ENCODE measurements around the gene LAGE3. TPM values are rescaled to one million over a fixed set of nuclear protein-coding genes. Genes with fewer than 3 reads are reported as not detected.
A peak's percentile ranks its signal among the peaks of the same experiment; 100 is the strongest.

Gene LAGE3
- total and polyA plus RNA-seq, 2 experiments from 2014 or later, result 42.9 to 49.2 TPM

DNA sequence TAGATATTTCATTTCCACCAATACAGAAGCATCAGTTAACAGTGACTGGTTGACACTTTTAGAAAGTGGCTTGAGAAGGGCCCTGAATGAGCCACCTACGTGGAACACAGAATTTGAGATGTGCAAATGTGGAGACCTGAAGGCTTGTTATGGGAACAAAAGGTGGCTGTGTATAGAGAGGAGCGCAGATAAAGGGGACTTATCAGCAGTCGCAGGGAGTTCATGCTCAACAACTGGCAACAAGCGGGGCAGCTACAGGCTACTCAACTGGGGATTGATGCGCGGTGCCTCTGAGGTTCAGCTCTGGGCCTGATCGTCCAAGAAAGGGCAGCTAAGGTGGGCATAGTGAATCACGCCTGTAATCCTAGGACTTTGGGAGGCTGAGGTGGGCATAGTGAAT lies 40.3 kb upstream of the LAGE3 start:
- Histone ChIP-seq H3K4me2 (ENCODE audit: unreplicated experiment) (no peak overlapping the region), H3K36me3 (ENCODE audit: low read depth) (no peaks in the 10 kb centered on the region), H3K79me2 (ENCODE audit: insufficient read depth) (peaks cover 15% of the 10 kb centered on the region), H3K27me3 (replicated peaks; ENCODE audit: insufficient read depth) (no peaks in the 10 kb centered on the region), H3K9me3 (ENCODE audit: low read depth) (no peaks in the 10 kb centered on the region), H4K20me1 (ENCODE audit: insufficient read depth) (no peaks in the 10 kb centered on the region), H3K9me2 (ENCODE audit: insufficient read depth) (no peaks in the 10 kb centered on the region), H3K9ac (no peak overlapping the region), H2AFZ (no peak overlapping the region), H3K27ac (no peak overlapping the region), H3K4me1 (ENCODE audit: insufficient read depth) (no peaks in the 10 kb centered on the region), H3K4me3 (no peak overlapping the region), H3F3A (ENCODE audit: insufficient read depth) (no peaks in the 10 kb centered on the region; the same call in 1 of the 2 replicates)
- in situ Hi-C loops (cut with MboI), result no loop called here
- no peak for DNase-seq
- WGBS, 2 experiments (ENCODE audit: low coverage in 1 of 2, low lambda C conversion rate in 2 of 2, missing lambda C conversion rate in 2 of 2), result 84 to 87% methylated on average over 8 of the region's 8 CpGs
- TF ChIP-seq EZH2 (IDR thresholded peaks at IDR 0.05; ENCODE audit: insufficient read depth, poor library complexity, severe bottlenecking) (no peak), EZH2phosphoT487 (IDR thresholded peaks at IDR 0.05; ENCODE audit: insufficient read depth, low read depth) (no peak)

DNA sequence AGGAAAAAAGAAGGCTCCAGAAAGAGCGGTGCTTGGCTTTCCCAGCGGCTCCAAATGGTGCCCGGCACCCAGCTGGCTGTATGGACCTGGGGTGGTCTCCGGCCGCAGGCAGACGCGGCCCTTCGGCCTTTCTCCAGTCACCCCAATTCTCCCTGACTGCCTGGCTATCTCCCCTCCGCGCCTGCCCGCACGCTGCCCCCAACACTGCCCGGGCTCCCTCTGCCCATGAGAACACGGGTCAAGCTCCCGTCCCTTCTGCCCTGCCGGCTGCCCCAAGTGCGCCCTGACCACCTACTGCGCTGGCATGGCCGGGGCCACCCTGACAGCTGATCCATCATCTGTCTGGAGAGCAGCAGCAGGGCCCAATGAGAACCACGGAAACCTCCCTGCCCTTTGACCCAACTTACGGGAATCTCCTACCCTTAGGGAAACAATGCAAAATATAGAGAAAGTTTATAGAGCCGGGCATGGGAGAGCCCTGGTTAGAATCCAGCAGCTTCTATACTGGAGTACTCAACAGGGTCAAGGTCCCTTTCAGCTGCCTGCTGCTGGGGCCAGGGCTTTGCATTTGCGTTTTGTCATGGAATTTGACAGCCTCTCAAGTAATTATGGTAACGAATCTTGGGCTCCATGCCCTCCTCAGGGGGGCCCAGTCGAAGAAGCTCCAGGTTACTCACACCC lies 38.2 kb upstream of the LAGE3 start:
- Histone ChIP-seq H3K4me2 (ENCODE audit: unreplicated experiment) (peak overlapping the region; percentile 80), H3K9ac (peak overlapping the region; percentile 82), H3F3A (ENCODE audit: insufficient read depth) (no peaks in the 10 kb centered on the region; the same call in 1 of the 2 replicates), H3K27me3 (replicated peaks; ENCODE audit: insufficient read depth) (no peaks in the 10 kb centered on the region), H3K36me3 (ENCODE audit: low read depth) (no peaks in the 10 kb centered on the region), H3K4me3 (peak overlapping the region; percentile 74), H3K9me3 (ENCODE audit: low read depth) (no peaks in the 10 kb centered on the region), H3K9me2 (ENCODE audit: insufficient read depth) (no peaks in the 10 kb centered on the region), H3K4me1 (ENCODE audit: insufficient read depth) (no peaks in the 10 kb centered on the region), H2AFZ (peak overlapping the region; percentile 80), H3K27ac (peak overlapping the region; percentile 89), H3K79me2 (ENCODE audit: insufficient read depth) (peaks cover 15% of the 10 kb centered on the region), H4K20me1 (ENCODE audit: insufficient read depth) (no peaks in the 10 kb centered on the region)
- DNase-seq, result no peak
- in situ Hi-C loops (cut with MboI), result no loop called here
- 17 to 22% methylated on average over 10 to 13 of the region's 25 CpGs for WGBS, 2 experiments (ENCODE audit: low coverage in 1 of 2, low lambda C conversion rate in 2 of 2, missing lambda C conversion rate in 2 of 2)
- TF ChIP-seq EZH2phosphoT487 (IDR thresholded peaks at IDR 0.05; ENCODE audit: insufficient read depth, low read depth), result no peak
- TF ChIP-seq EZH2 (IDR thresholded peaks at IDR 0.05; ENCODE audit: insufficient read depth, poor library complexity, severe bottlenecking), result no peak

DNA sequence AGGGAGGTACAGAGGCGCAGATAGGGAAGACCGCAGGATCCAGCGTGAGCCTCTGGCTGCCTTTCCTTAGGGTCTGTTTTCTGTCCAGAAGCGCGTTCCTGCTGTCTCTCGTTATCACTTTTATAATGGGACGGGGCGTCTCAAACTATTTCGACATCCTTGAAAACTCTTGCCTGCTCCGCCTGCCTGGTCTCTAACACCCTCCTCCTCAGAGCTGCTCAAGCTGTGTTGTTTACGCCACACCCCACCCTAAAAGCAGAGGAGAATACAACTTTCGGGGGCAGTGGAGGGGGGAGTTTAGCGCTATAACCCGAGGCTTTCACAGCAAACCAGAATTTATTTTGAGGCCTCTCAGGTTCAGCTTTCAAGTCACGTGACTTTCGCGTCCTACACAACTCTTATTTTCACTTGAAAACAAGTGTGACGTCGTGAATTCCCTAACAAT lies 37.6 kb upstream of the LAGE3 start:
- peak; percentile 77 for DNase-seq

DNA sequence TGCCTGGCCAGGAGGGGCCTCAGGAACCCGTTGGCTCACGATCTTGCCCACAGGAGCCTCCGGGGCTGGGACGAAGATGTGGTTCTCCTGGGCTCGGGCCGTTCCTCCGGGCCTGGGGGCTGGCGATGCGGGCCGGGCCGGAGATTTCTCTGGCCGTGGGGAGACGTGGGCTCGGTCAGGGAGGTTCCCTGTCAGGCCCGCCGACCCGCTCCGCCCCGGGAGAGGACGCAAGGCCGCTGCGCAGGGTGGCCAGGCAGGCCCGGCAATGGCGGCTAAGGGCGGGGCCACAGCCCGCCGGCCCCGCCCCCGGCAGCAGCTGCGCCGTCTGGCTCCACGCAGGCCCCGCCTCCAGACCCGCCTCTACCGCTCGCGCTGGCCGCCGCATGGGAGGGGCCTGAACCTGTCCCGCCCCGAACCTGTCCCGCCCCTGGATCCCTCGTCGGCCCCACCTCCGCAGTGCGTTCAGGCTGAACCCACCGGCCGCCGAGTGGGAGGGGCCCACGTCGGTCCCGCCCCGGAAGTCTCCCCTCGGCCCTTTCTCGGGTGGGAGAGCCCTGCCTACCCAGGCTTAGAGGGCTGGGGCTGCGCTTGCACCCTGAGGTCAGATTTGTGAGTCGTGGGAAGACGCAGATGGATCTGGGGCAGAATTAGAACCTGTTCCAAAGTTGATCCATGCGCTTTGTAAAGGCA lies 37.0 kb upstream of the LAGE3 start, which contains the start of gene FAM3A:
Gene FAM3A, minus strand, starts transcription at position 267 of the 690 bp plus-strand sequence. CDS start 460 bp downstream, outside the sequence.
- Histone ChIP-seq H3K9me3 (ENCODE audit: low read depth) (no peaks in the 10 kb centered on the region), H3K4me1 (ENCODE audit: insufficient read depth) (no peaks in the 10 kb centered on the region), H3K4me2 (ENCODE audit: unreplicated experiment) (peak within 1 kb of the TSS; percentile 80), H3K79me2 (ENCODE audit: insufficient read depth) (peaks cover 15% of the 10 kb centered on the region), H3K27ac (peak within 1 kb of the TSS; percentile 89), H3K9ac (peak within 1 kb of the TSS; percentile 89), H3K4me3 (peak within 1 kb of the TSS; percentile 74), H4K20me1 (ENCODE audit: insufficient read depth) (no peaks in the 10 kb centered on the region), H3K9me2 (ENCODE audit: insufficient read depth) (no peaks in the 10 kb centered on the region), H3F3A (ENCODE audit: insufficient read depth) (no peaks in the 10 kb centered on the region; the same call in 1 of the 2 replicates), H3K36me3 (ENCODE audit: low read depth) (no peaks in the 10 kb centered on the region), H2AFZ (peak within 1 kb of the TSS; percentile 80), H3K27me3 (replicated peaks; ENCODE audit: insufficient read depth) (no peaks in the 10 kb centered on the region)
- peak; percentile 92 for DNase-seq
- in situ Hi-C loops (cut with MboI), result no loop called here
- TF ChIP-seq EZH2 (IDR thresholded peaks at IDR 0.05; ENCODE audit: insufficient read depth, poor library complexity, severe bottlenecking) (no peak), EZH2phosphoT487 (IDR thresholded peaks at IDR 0.05; ENCODE audit: insufficient read depth, low read depth) (no peak)
- 1 to 5% methylated on average over 6 to 14 of the region's 59 CpGs for WGBS, 2 experiments (ENCODE audit: low coverage in 1 of 2, low lambda C conversion rate in 2 of 2, missing lambda C conversion rate in 2 of 2)

More for the DNA sequence above, 37.6 kb upstream of the LAGE3 start:
- Histone ChIP-seq H4K20me1 (ENCODE audit: insufficient read depth) (no peaks in the 10 kb centered on the region), H3K9me2 (ENCODE audit: insufficient read depth) (no peaks in the 10 kb centered on the region), H2AFZ (peak overlapping the region; percentile 80), H3K9ac (peak overlapping the region; percentile 82), H3K27me3 (replicated peaks; ENCODE audit: insufficient read depth) (no peaks in the 10 kb centered on the region), H3K4me3 (peak overlapping the region; percentile 74), H3K9me3 (ENCODE audit: low read depth) (no peaks in the 10 kb centered on the region), H3K36me3 (ENCODE audit: low read depth) (no peaks in the 10 kb centered on the region), H3K4me1 (ENCODE audit: insufficient read depth) (no peaks in the 10 kb centered on the region), H3F3A (ENCODE audit: insufficient read depth) (no peaks in the 10 kb centered on the region; the same call in 1 of the 2 replicates), H3K79me2 (ENCODE audit: insufficient read depth) (peaks cover 15% of the 10 kb centered on the region), H3K27ac (peak overlapping the region; percentile 89), H3K4me2 (ENCODE audit: unreplicated experiment) (peak overlapping the region; percentile 80)
- TF ChIP-seq EZH2 (IDR thresholded peaks at IDR 0.05; ENCODE audit: insufficient read depth, poor library complexity, severe bottlenecking) (no peak), EZH2phosphoT487 (IDR thresholded peaks at IDR 0.05; ENCODE audit: insufficient read depth, low read depth) (no peak)
- in situ Hi-C loops (cut with MboI), result no loop called here
- 2 to 3% methylated on average over 12 to 16 of the region's 19 CpGs for WGBS, 2 experiments (ENCODE audit: low coverage in 1 of 2, low lambda C conversion rate in 2 of 2, missing lambda C conversion rate in 2 of 2)

All from GM23248 (cell line).